Body of pancreas (tissue), 4 donors: ENCODE data around the gene SLCO3A1. TPM values are rescaled to one million over a fixed set of nuclear protein-coding genes. Genes with fewer than 3 reads are reported as not detected.

ENCODE experiments used
- ATAC-seq: fragments of 150-250 bp; one replicate; pipeline ENCODE4 v1.9.1; 2016
- DNase-seq, 4 donors: peaks; one replicate each; pipeline ENCODE4 v3.0.0-alpha.2; 2019
- H3K27ac ChIP-seq, 4 donors: fragments of 200-600 bp; sonication (generic); 1 replicate in 3 of 4; 2 replicates in 1 of 4; pipeline versions ENCODE4 v1.5.1 to v1.6.1; 2016 to 2019; ENCODE audit warnings: mild to moderate bottlenecking in 1 of 4, mixed read lengths in 1 of 4, moderate library complexity in 1 of 4
- H3K27me3 ChIP-seq, 2 donors: fragments of 200-600 bp; sonication (generic); one replicate each; pipeline ENCODE4 v1.6.0; 2016; ENCODE audit warnings: mild to moderate bottlenecking in 1 of 2
- H3K36me3 ChIP-seq, 2 donors: fragments of 200-600 bp; sonication (generic); replicated peaks in 1 of 2; 2 replicates each; pipeline ENCODE4 v1.5.1; 2016; ENCODE audit warnings: low read depth in 2 of 2; ENCODE audit not compliant: insufficient read depth in 1 of 2
- H3K4me1 ChIP-seq: fragments of 200-600 bp; sonication (generic); one replicate; pipeline ENCODE4 v1.6.0; 2016
- H3K4me3 ChIP-seq, 2 donors: fragments of 200-600 bp; sonication (generic); 1 replicate in 1 of 2; 2 replicates in 1 of 2; pipeline ENCODE4 v1.5.1; 2016 to 2019
- H3K9me3 ChIP-seq, 3 donors: fragments of 200-600 bp; sonication (generic); 1 replicate in 2 of 3; 2 replicates in 1 of 3; pipeline ENCODE4 v1.5.1; 2016
- CTCF ChIP-seq, 7 experiments: fragments of 450-650 bp in 4 of 7; fragments of 200-600 bp in 3 of 7; sonication (generic) in 3 of 7; IDR thresholded peaks; one replicate each; pipeline ENCODE4 v1.5.1; 2016 to 2019; ENCODE audit warnings: antibody characterized with exemption in 7 of 7
- POLR2A ChIP-seq, 3 donors: fragments of 450-650 bp; IDR thresholded peaks; one replicate each; pipeline ENCODE4 v1.6.1; 2016; ENCODE audit warnings: antibody characterized with exemption in 3 of 3, mild to moderate bottlenecking in 2 of 3
- WGBS, 2 donors: methylation state at CpG; one replicate each; pipeline ENCODE4 v1.1.5; 2017; 5-methylcytosine and 5-hydroxymethylcytosine counted together
- intact Hi-C: fragments of 100-400 bp; cut with DNase I; formaldehyde crosslinking; loops from one replicate; pipeline ENCODE4 v1.15.1; 2023
- total RNA-seq, 2 donors: library from RNA; depleted of rRNA; stranded (reverse); fragments of >200 nt; gene quantifications; one replicate each; pipeline ENCODE4 v1.1.0, GENCODE V29; 2016

The SLCO3A1 gene
- total RNA-seq, 2 donors from 2014 or later, result 5.7 to 12.9 TPM

GRCh38 chr15:91849749-91850161 lies 3.8 kb upstream of the SLCO3A1 start:
- no peak overlapping the region for H3K4me3 ChIP-seq
- ATAC-seq, result no peak
- intact Hi-C loops, result no loop called here
- H3K9me3 ChIP-seq, result no peaks in the 10 kb centered on the region
- WGBS, 2 donors, result 66 to 80% methylated on average over 7 of the region's 7 CpGs
- H3K27ac ChIP-seq, result no peak overlapping the region
- H3K36me3 ChIP-seq, result no peaks in the 10 kb centered on the region
- peaks cover 24% of the 10 kb centered on the region for H3K4me1 ChIP-seq
- DNase-seq, result no peak
- peak in 5 of 7 experiments; percentile 16 to 42 (median 24) for TF ChIP-seq CTCF (IDR thresholded peaks at IDR 0.05)
- TF ChIP-seq POLR2A (IDR thresholded peaks at IDR 0.05), result no peak
- H3K27me3 ChIP-seq, result no peaks in the 10 kb centered on the region

- TF ChIP-seq POLR2A (IDR thresholded peaks at IDR 0.05) (peak in 2 of 3 donors; percentile 45 to 49), CTCF (IDR thresholded peaks at IDR 0.05) (peak; percentile 35 to 93 (median 70))
- Histone ChIP-seq H3K27ac (peak overlapping the region; percentile 53 to 88 (median 78)), H3K36me3 (no peaks in the 10 kb centered on the region), H3K27me3 (no peaks in the 10 kb centered on the region), H3K9me3 (no peaks in the 10 kb centered on the region), H3K4me3 (peak overlapping the region; percentile 53 to 57), H3K4me1 (peaks cover 32% of the 10 kb centered on the region)
- DNase-seq (peak; percentile 57 to 78 (median 66)), ATAC-seq (peak; percentile 74)
- WGBS, 2 donors, result 0 to 1% methylated on average over 9 to 68 of the region's 70 CpGs
- intact Hi-C loops, result no loop called here
Measured at GRCh38 chr15:91852741-91853510, 582 bp upstream of the SLCO3A1 start.

- intact Hi-C loops, result no loop called here
- DNase-seq (peak; percentile 25 to 45 (median 30)), ATAC-seq (peak; percentile 43)
- WGBS, 2 donors, result 1 to 5% methylated on average over 17 to 60 of the region's 60 CpGs
- peak in 1 of 7 experiments; percentile 18 for TF ChIP-seq CTCF (IDR thresholded peaks at IDR 0.05)
- TF ChIP-seq POLR2A (IDR thresholded peaks at IDR 0.05), result no peak
- H3K9me3 ChIP-seq, result no peaks in the 10 kb centered on the region
- H3K36me3 ChIP-seq, result no peaks in the 10 kb centered on the region
- H3K27me3 ChIP-seq, result no peaks in the 10 kb centered on the region
- H3K4me3 ChIP-seq, result peak overlapping the region in 1 of 2 donors; percentile 57
- peak overlapping the region; percentile 53 to 88 (median 78) for H3K27ac ChIP-seq
- peaks cover 32% of the 10 kb centered on the region for H3K4me1 ChIP-seq
Measured at GRCh38 chr15:91853948-91854638, 585 bp downstream of the SLCO3A1 start.

GRCh38 chr15:91854639-91854990 lies 1.1 kb downstream of the SLCO3A1 start:
- no peak for ATAC-seq
- WGBS, 2 donors, result 39 to 51% methylated on average over 12 of the region's 12 CpGs

More at GRCh38 chr15:91854639-91854990, 1.1 kb downstream of the SLCO3A1 start:
- DNase-seq, result peak in 1 of 4 donors; percentile 32
- Histone ChIP-seq H3K36me3 (no peaks in the 10 kb centered on the region), H3K9me3 (no peaks in the 10 kb centered on the region), H3K27ac (peak overlapping the region in 1 of 4 donors; percentile 88), H3K4me1 (peaks cover 32% of the 10 kb centered on the region), H3K27me3 (no peaks in the 10 kb centered on the region), H3K4me3 (peak overlapping the region in 1 of 2 donors; percentile 57)
- TF ChIP-seq CTCF (IDR thresholded peaks at IDR 0.05), result no peak
- intact Hi-C loops, result no loop called here
